ENCODE data around the gene IL31.
"Not testable (repeated sequence)": the region's sequence is repeated elsewhere in the genome, so short reads cannot be mapped to it uniquely, and the experiment has no call there.

The IL31 gene

DNA sequence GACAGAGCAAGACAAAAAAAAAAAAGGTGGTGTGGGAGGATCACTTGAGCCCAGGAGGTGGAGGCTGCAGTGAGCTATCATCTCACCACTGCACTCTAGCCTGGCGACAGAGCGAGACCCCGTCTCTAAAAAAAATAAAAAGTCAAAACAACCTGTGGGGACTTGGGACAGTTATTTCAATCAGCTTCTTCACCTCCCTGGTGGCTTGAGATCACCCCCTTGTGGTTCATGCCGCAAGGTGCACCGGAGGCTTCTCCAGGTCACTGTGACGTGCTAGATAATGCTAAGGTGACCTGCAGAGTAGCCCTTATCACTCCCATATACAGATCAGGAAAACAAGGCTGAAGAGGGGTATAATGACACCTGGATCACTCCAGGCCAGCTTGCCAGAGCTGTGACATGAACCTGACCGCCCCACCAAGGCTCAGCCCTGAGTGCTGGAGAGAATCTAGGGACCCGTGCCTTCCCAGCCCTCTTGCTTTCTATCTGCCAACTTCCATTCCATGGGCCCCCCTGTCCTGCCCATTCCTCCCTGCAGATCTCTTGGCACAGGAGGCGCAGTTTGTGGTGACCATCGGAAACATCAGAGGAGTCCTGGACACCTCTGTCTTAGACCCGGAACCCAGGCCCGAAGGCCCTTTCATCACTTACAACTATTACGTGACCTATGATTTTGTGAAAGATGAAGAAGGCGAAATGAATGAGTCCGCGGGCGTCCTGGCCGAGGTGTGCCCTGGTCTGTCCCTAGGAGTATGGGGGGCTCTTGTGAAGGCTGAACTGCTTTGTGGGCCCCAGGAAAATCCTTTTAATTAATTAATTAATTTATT is 17.0 kb upstream of the IL31 start:
- peak; percentile 74 for DNase-seq

DNA sequence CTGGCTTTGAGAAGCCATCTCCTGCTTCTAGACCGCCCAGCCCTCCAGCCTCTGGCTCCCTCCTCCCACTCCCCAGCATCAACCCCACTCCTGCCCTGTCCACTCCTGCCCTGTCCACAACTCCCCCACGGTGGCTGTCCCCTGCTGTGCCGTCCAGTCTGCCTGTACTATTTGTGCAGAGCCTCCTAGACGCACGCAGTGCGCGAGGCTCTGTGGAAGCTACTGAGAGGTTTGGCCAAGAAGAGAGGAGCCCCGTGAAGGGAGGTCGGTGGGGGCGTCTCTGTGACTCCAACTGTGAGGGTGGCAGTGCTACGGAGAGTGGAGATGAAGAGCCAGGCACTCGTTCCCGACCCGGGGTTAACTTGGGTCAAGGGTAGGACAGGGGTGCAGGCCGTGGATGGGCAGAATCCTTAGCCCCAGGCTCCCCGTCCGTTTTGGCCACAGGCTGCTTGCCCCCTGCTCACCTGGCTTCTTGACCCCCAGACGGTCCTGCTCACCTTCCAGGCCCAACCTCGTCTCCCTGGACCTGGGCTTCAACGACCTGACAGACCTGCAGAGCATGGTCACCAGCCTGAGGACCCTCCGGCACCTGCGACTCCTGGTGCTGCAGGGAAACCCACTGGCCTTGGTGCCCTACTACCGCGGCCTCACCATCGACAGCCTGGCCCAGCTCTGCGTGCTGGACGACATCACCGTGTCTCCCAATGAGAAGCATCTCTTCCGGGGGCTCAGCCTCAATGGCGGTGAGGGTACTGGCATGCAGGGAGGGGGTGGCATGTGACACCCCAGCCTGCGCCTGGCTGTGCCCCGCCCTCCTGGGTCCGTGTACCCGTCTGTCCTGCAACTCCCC is 15.8 kb upstream of the IL31 start:
- DNase-seq: no peak

DNA sequence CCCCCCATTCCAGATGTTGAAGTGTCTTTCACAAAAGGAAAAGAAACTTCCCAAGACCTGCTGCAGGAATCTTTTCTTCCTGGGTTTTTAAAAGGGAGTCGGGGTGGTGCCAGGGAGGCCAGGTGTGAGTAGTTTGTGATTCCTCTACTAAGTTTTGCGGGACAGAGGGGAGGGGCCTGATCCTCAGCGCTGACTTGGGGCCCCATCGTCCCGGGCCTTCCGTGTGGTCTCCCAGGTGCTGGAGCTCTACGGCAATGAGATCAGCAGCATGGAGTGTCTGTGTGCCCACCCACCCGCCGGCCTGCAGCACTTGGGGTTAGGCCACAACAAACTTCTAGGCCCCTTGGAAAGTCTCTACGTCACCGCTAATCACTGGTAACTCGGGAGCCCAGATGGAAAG is 13.4 kb upstream of the IL31 start:
- no peak for DNase-seq

DNA sequence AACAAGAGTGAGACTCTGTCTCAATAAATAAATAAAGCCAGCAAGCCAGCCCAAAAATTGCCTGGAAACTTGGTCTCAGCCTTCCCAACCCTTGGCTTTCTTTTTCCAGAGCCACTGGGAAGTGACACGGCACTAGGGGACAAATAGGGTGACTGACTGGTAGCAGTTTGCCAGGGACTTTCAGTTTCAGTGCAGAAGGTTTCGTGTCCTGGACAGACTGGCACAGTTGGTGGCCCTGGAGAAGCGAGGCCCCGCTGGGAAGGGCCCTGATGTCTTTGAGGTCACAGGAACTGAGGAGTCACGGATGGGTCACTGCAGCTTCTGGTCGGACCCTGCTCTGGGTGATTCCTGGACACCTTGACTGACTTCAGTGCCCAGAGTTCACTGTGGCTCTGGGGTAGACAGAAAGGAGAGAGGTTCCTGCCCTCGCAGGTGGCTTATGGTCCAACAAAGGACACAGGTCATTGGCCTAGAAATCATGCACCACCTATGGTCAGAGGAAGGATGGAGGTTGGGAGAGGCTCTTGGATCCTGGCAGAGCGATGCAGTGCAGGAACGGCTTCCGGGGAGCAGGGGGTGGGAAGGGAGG is 11.6 kb upstream of the IL31 start:
- no peak for DNase-seq

- no peak for DNase-seq
These were observed 11.1 kb upstream of the IL31 start for GRCh38 chr12:122185079-122185478.

DNA sequence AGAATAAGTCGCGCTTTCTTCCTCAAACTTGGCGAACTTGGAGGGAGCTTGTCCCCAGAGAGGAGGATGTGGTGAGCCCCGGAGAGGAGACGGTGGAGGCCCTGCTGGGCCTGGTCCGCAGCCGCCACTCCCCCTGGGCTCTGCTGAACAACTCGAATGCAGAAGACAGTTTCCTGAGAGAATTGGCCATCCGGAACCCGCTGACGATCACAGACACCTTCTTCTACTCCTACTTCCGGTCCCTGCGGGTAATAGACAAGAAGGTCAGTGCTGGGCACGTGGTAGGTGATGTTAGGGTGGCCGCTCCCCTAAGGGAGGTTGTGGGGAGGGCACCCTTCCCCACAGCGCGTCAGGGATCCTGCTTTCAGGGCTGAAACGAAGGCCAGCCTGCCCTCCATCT is 10.5 kb upstream of the IL31 start:
- DNase-seq: no peak

- no peak for DNase-seq
These were observed 9.5 kb upstream of the IL31 start for GRCh38 chr12:122183588-122183940.

DNA sequence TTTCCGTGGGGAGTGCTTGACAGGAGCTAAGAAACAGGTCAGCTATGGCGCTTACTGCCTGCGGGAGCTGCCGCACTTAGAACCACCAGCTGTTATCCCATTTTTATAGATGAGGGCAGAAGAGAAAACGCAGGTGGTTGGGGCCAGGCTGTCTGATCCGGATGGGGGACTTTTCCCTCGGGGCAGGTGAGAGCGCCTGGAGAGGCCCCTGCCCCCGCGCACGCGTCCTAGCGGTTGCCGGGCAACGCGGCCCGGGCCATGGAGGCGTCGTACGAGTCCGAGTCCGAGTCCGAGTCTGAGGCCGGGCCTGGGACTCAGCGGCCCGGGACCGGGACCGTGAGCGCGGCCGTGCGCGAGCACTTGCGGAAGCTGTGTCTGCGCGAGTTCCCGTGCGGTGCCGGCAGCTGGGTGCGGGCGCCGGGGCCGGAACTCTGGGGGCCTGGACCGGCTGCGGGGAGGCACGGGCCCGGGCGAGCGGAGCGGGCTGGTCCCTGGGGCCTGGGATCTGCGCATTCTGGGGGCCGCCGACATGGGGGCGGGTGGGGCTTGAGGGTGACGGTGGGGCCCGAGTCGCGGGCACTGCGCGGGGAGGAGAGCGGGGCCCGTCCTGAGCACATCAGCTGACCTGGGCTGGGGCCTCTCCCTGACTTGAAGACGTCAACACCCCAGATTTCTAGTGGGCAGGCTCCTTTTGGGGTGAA is 9.0 kb upstream of the IL31 start, which contains the start of gene LRRC43:
Gene LRRC43, plus strand, starts transcription at position 237 of the 701 bp plus-strand sequence. Its CDS starts 22 bp downstream, at position 259.
- peak; percentile 35 for DNase-seq

DNA sequence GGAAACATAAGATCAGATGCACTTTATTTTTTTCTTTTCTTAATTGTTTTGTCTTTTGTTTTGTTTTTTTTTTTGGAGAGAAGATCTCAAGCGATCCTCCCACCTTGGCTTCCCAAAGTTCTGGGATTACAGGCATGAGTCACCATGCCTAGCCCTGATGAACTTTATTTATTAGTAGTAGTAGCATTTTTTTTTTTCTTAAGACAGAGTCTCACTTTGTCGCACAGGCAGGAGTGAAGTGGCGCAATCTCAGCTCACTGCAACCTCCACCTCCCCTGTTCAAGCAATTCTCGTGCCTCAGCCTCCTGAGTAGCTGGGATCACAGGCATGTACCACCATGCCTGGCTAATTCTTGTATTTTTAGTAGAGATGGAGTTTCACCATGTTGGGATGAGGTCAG is 2.5 kb upstream of the IL31 start:
- DNase-seq: not testable (repeated sequence)

- DNase-seq: no peak
These were observed 1.6 kb downstream of the IL31 start for GRCh38 chr12:122172262-122172939.

- no peak for DNase-seq
These were observed 2.6 kb downstream of the IL31 start for GRCh38 chr12:122171399-122171798.

DNA sequence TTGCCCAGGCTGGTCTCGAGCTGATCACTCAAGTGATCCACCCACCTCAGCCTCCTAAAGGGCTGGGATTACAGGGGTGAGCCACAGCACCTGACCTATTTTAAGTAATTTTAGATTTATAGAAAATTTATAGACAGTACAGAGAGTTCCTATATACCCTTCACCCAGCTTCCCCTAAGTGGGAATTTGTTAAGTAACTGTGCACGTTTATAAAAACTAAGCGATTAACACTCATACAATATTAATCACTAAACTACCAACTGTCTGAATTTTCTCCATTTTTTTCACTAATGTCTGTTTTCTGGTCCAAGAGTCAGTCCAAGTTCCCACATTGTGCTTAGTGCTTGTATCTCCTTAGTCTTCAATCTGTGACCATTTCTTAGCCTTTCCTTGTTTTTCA is 5.5 kb downstream of the IL31 start:
- DNase-seq: no peak

DNA sequence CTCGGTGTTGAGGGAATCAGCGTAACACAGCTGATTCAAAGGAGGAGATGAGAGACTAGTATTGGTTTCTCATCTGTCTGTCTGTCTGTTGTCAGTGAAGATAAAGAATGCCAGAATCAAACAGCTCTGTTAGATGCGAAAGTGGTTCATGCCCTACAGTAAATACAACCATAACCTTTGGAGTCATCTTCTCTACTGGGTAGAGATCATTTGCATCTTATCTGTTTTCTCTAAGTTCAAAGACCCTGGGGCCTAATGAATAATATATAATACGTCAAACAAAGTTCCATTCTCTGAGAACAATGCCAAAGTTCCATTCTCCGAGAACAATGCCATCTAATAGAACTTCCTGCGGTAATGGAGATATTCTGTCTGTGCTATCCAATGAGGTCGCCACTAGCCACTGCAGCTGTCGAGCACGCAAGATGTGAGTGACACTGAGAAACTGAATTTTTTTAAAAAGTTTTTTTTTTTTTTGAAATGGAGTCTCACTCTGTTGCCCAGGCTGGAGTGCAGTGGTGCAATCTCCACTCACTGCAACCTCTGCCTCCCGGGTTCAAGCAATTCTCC is 6.6 kb downstream of the IL31 start:
- DNase-seq: no peak

DNA sequence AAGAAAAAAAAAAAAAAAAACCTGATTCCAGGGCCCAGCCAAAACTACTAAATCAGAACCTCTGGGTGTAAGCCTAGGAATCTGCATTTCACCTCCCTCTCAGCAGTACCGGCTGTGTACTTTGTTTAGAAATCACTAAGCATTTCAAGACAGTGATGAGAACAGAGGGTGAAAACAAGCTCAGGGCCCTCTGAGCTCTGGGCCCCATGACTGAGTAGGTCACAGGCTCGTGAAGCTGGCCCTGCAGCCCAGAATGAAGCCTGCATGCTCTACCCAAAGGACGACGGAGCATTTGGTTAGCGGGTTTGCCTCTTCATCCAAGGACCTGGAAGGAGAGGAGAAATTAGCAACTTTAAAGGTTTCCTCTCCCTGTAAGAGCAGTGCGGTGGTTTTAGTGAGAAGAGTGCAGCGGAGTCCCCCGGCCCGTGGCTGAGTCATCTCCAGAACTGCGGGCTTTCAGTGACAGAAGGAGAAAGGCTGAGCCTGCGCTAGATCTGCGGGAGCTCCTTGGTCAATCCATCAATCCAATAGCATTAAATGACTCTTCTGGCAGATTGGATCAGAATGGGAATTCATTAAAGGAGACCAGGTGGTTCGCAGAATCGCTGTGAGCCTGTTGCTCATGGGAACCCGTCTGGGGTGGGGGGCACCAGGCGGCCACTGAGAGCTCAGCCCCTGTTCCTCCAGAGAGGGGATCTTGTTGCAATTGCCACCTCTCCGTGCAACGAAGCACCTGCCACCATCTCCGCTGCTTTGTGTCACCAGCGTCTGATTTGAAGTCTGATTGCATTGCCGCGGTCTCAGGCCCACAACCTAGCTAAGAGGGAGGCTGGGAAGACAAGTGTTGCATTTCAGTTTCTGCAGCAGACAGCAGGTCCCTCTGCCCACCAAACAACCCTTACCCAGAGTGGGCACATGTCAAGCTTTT is 7.3 kb downstream of the IL31 start:
- peak; percentile 26 for DNase-seq

- DNase-seq: no peak
These were observed 11.0 kb downstream of the IL31 start for GRCh38 chr12:122162976-122163375.

GRCh38 chr12:122161682-122162081 is 12.3 kb downstream of the IL31 start:
- peak; percentile 46 for DNase-seq

DNA sequence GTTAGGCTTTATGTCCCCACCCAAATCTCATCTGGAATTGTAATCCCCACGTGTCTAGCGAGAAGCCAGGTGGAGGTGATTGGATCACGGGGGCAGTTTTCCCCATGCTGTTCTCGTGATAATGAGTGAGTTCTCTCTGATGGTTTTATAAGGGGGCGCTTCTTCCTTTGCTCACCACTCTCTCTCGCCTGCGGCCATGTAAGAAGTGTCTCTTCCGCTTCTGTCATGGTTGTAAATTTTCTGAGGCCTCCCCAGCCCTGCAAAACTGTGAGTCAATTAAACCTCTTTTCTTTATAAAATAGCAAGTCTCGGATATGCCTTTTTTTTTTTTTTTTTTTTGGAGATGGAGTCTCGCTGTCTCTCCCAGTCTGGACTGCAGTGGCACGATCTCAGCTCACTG is 13.3 kb downstream of the IL31 start:
- DNase-seq: no peak

DNA sequence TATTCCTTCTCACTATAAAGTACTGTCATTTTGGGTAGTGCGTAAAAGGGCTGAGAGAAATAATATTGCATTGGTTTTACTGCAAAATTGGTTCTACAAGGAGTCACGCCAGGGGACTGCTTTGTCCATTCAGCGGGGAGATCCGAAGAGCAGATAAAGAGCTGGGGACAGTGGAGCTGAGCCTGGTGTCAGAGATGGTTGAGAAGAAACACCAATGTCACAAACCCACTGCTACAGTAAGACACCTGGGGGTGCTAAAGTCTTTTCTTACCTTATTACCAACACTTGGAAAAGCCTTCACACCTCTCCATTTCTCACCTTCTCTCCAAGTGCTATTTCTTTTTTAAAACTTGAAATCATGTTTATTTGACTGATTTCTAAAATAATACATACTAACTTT is 14.1 kb downstream of the IL31 start:
- no peak for DNase-seq

DNA sequence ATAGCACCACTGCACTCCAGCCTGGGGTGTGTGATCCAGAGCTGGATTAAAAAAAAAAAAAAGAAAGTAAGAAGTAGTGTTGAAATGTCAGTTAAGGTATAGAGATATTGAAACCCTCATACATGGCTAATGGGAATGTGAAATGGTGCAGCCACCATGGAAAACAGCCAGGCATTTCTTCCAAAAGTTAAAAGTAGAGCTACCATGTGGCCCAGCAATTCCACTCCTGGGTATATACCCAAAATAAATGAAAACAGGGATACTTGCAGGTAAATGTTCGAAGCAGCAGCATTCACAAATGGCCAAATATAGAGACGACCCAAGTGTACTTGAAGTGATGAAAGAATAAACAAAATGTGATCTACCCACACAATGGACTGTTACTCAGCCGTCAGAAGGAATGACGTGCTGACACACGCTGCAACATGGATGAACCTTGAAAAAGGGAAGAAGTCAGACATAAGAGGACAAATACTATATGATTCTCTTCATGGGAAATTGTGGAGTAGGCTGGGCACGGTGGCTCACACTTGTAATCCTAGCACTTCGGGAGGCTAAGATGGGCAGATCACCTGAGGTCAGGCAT is 15.2 kb downstream of the IL31 start:
- no peak for DNase-seq

DNA sequence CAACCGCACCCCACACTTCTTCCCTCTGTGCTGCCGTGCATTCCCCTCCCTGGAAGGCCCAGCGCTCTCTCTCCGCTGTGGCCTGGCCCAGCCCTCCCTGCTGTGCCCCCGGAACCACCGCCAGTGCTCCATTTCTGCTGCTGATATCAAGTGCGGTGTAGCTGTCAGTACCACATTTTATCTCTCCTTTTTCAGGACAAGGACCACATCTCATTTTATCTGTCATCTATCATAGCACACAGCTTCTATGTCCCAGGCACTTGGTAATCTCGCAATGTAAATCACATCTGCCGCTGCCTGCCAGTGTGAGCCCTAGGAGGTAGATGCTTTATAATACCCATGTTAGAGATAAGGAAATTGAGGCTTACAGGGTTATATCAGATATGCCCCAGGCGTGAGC is 18.3 kb downstream of the IL31 start:
- no peak for DNase-seq

GRCh38 chr12:122152754-122153153 is 21.3 kb downstream of the IL31 start:
- no peak for DNase-seq
